ENCODE data around the gene BICDL2.

GRCh38 chr16:3035289-3035971 lies 1.3 kb downstream of the BICDL2 start:
- no peak for TF ChIP-seq CTCF (IDR thresholded peaks at IDR 0.05)
- TF ChIP-seq ZFX (IDR thresholded peaks at IDR 0.05; ENCODE audit: borderline replicate concordance), result no peak

Measured in 22Rv1 (cell line).